ENCODE data around the gene UBE2K.
"Not testable (repeated sequence)": the region's sequence is repeated elsewhere in the genome, so short reads cannot be mapped to it uniquely, and the experiment has no call there.

Gene UBE2K

DNA sequence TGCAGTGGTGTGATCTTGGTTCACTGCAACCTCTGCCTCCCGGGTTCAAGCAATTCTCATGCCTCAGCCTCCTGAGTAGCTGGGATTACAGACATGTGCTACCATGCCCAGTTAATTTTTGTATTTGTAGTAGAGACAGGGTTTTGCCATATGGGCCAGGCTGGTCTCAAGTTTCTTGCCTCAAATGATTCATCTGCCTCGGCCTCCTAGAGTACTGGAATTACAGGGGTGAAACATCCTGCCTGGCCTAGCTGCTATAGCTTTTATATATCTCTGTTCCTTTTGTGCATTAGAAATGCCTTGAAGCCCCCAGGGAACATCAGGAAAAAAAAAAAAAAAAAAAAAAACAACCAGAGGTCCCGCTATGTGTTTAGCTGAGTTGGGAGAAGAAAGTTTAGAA is 34.8 kb downstream of the UBE2K start:
- no peaks in the 10 kb centered on the region for H3K4me1 ChIP-seq
- H3K4me3 ChIP-seq (ENCODE audit: low read depth, low read length): no peak overlapping the region
- no peaks in the 10 kb centered on the region for H3K27me3 ChIP-seq
- DNase-seq: no peak
- H3K9me3 ChIP-seq: no peaks in the 10 kb centered on the region
- TF ChIP-seq, protein P1, sequence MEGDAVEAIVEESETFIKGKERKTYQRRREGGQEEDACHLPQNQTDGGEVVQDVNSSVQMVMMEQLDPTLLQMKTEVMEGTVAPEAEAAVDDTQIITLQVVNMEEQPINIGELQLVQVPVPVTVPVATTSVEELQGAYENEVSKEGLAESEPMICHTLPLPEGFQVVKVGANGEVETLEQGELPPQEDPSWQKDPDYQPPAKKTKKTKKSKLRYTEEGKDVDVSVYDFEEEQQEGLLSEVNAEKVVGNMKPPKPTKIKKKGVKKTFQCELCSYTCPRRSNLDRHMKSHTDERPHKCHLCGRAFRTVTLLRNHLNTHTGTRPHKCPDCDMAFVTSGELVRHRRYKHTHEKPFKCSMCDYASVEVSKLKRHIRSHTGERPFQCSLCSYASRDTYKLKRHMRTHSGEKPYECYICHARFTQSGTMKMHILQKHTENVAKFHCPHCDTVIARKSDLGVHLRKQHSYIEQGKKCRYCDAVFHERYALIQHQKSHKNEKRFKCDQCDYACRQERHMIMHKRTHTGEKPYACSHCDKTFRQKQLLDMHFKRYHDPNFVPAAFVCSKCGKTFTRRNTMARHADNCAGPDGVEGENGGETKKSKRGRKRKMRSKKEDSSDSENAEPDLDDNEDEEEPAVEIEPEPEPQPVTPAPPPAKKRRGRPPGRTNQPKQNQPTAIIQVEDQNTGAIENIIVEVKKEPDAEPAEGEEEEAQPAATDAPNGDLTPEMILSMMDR (IDR thresholded peaks at IDR 0.05; ENCODE audit: low read depth, low read length): no peak
- H3K36me3 ChIP-seq: peaks cover under 1% of the 10 kb centered on the region

DNA sequence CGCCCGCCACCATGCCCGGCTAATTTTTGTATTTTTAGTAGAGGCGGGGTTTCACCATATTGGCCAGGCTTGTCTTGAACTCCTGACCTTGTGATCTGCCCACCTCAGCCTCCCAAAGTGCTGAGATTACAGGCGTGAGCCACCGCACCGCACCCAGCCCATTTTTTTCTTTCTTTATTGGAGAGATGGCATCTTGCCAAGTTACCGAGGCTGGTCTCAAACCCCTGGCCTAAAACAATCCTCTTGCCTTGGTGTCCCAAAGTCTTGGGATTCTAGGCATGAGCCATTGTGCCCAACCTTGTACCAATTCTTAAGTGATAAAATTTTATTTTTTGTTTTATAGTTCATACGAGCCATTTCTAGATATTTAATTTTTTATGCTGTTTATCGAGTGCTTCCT is 41.7 kb downstream of the UBE2K start:
- not testable (repeated sequence) for H3K27me3 ChIP-seq; H3K9me3 ChIP-seq; H3K4me3 ChIP-seq (ENCODE audit: low read depth, low read length); H3K4me1 ChIP-seq; DNase-seq
- H3K36me3 ChIP-seq: peaks cover 26% of the 10 kb centered on the region

DNA sequence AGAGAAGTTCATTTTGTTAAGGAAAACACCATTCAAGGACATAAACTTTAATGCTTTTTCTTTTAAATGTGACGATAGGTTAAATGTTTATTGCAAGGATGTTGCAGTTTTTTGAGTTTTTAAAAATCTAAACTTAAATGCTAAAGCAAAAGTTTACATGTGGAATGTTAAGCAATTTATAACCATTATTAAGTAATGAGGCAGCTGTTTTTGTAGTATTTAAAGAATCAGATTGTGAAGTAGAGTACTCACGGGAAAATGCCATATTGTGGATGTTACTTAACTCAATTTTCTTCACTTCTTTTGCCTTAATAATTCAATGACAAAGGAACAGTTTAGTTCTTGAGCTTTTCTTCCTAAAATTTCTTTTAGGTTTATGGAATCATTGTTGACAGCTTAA is 43.5 kb downstream of the UBE2K start:
- Histone ChIP-seq H3K4me3 (ENCODE audit: low read depth, low read length) (no peak overlapping the region), H3K9me3 (no peaks in the 10 kb centered on the region), H3K27me3 (no peaks in the 10 kb centered on the region), H3K36me3 (peaks cover 31% of the 10 kb centered on the region), H3K4me1 (no peaks in the 10 kb centered on the region)
- TF ChIP-seq, protein P1 (IDR thresholded peaks at IDR 0.05; ENCODE audit: low read depth, low read length): no peak
- no peak for DNase-seq

- Histone ChIP-seq H3K4me3 (ENCODE audit: low read depth, low read length) (no peak overlapping the region), H3K4me1 (no peaks in the 10 kb centered on the region), H3K27me3 (no peaks in the 10 kb centered on the region), H3K9me3 (no peaks in the 10 kb centered on the region), H3K36me3 (peaks cover 23% of the 10 kb centered on the region)
- DNase-seq: no peak
- TF ChIP-seq, protein P1 (IDR thresholded peaks at IDR 0.05; ENCODE audit: low read depth, low read length): no peak
Measured at GRCh38 chr4:39745920-39746319, 48.0 kb downstream of the UBE2K start.

DNA sequence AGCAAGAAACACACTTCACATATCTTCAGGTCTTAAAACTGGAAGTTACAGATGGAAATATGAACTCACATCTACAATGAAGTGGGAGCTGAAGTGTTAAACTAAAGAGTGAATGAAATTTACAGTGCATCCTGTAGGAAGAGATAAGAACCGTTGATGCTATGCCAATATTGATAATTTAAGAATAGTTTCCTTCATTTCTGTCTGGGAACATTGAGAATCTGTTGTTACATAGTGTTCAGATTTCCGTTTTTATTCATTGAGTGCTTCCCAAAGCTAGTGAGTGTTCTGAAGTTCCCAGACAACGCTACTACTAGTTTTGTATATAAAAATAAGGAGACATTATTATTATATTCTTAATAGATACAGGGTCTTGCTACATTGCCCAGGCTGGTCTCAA is 52.3 kb downstream of the UBE2K start:
- Histone ChIP-seq H3K36me3 (peaks cover 25% of the 10 kb centered on the region), H3K4me3 (ENCODE audit: low read depth, low read length) (no peak overlapping the region), H3K9me3 (no peaks in the 10 kb centered on the region), H3K4me1 (no peaks in the 10 kb centered on the region), H3K27me3 (no peaks in the 10 kb centered on the region)
- no peak for DNase-seq
- TF ChIP-seq, protein P1 (IDR thresholded peaks at IDR 0.05; ENCODE audit: low read depth, low read length): no peak

GRCh38 chr4:39754309-39754708 is 56.4 kb downstream of the UBE2K start:
- H3K36me3 ChIP-seq: peaks cover 41% of the 10 kb centered on the region

More at GRCh38 chr4:39754309-39754708, 56.4 kb downstream of the UBE2K start:
- DNase-seq: no peak
- H3K9me3 ChIP-seq: no peaks in the 10 kb centered on the region
- H3K4me1 ChIP-seq: no peaks in the 10 kb centered on the region
- TF ChIP-seq, protein P1 (IDR thresholded peaks at IDR 0.05; ENCODE audit: low read depth, low read length): no peak
- H3K4me3 ChIP-seq (ENCODE audit: low read depth, low read length): no peak overlapping the region
- H3K27me3 ChIP-seq: no peaks in the 10 kb centered on the region
